HCT116 (cell line): ENCODE measurements around the gene PHF21B. TPM values are rescaled to one million over a fixed set of nuclear protein-coding genes. Genes with fewer than 3 reads are reported as not detected.

Experiments used
- ATAC-seq: fragments of 200-7000 bp; cut with Tn5 transposase; 2 replicates; pipeline ENCODE4 v1.9.1; 2020; ENCODE audit warnings: mild to moderate bottlenecking, moderate library complexity
- BruUV-seq: library from RNA; stranded (reverse); fragments of 400-500 nt; replicated peaks from 2 replicates; lab custom pipeline; 2021; lab: Mats Ljungman, UMichigan
- CTCF ChIA-PET: fragments of 300-600 bp; sonication (Branson Sonifier 250); formaldehyde crosslinking; loops from one replicate; lab custom pipeline; 2021; ENCODE audit warnings: antibody characterized with exemption; lab: Charles Lee
- POLR2A ChIA-PET: fragments of 300-600, 350-600 bp; sonication (Branson Sonifier 250); formaldehyde crosslinking; loops from one replicate; lab custom pipeline; 2021; ENCODE audit warnings: antibody characterized with exemption; lab: Charles Lee
- RAD21 ChIA-PET, 2 experiments: fragments of 300-600 bp; sonication (Branson Sonifier 250); formaldehyde crosslinking; loops; one replicate each; lab custom pipeline; 2023; ENCODE audit warnings: low total read pairs in 2 of 2; ENCODE audit not compliant: uncharacterized antibody in 2 of 2, unreplicated experiment in 2 of 2, low non-redundant PET in 1 of 2; lab: Charles Lee
- DNase-seq: peaks from one replicate; pipeline ENCODE4 v3.0.0-alpha.2; 2010; ENCODE audit warnings: low read depth, low spot score
- H2AFZ ChIP-seq: fragments of 200-600 bp; shearing (Covaris generic), sonication (generic); 2 replicates; pipeline ENCODE4 v1.6.1; 2017; ENCODE audit warnings: low read depth, mixed run types, mixed read lengths, antibody characterized with exemption, low read length; ENCODE audit not compliant: poor library complexity, severe bottlenecking
- H3K27ac ChIP-seq: 2 replicates; pipeline ENCODE4 v1.5.1; 2012; ENCODE audit warnings: low read depth, low read length
- H3K27me3 ChIP-seq: fragments of 200-600 bp; sonication (generic); 2 replicates; pipeline ENCODE4 v1.6.1; 2016; ENCODE audit warnings: mixed run types, low read length, mixed read lengths; ENCODE audit not compliant: insufficient read depth
- H3K36me3 ChIP-seq, 2 experiments: fragments of 200-500 bp in 1 of 2; fragments of 200-600 bp in 1 of 2; sonication (Bioruptor generic) in 1 of 2; sonication (generic) in 1 of 2; 2 replicates each; pipeline versions ENCODE4 v1.5.1 to v1.6.1; 2014 to 2016; ENCODE audit warnings: low read length in 2 of 2, inconsistent platforms in 1 of 2, mixed read lengths in 1 of 2, mixed run types in 1 of 2; ENCODE audit not compliant: insufficient read depth in 2 of 2, control insufficient read depth in 1 of 2
- H3K4me1 ChIP-seq, 2 experiments: fragments of 200-600 bp in 1 of 2; sonication (generic) in 1 of 2; 2 replicates each; pipeline versions ENCODE4 v1.5.1 to v1.6.1; 2012 to 2017; ENCODE audit warnings: low read length in 2 of 2, inconsistent platforms in 1 of 2, mild to moderate bottlenecking in 1 of 2, mixed read lengths in 1 of 2, mixed run types in 1 of 2, moderate library complexity in 1 of 2; ENCODE audit not compliant: insufficient read depth in 2 of 2, control insufficient read depth in 1 of 2
- H3K4me2 ChIP-seq: fragments of 200-600 bp; sonication (generic); 2 replicates; pipeline ENCODE4 v1.6.1; 2017; ENCODE audit warnings: mixed run types, low read length, mixed read lengths
- H3K4me3 ChIP-seq, 2 experiments: fragments of 200-600 bp in 1 of 2; sonication (generic) in 1 of 2; replicated peaks in 1 of 2; 2 replicates each; pipeline ENCODE4 v1.5.1; 2011 to 2016; ENCODE audit warnings: low read length in 2 of 2, control low read depth in 1 of 2, low read depth in 1 of 2, mild to moderate bottlenecking in 1 of 2, mixed read lengths in 1 of 2, mixed run types in 1 of 2
- H3K79me2 ChIP-seq: fragments of 200-600 bp; sonication (generic); 2 replicates; pipeline ENCODE4 v1.6.1; 2017; ENCODE audit warnings: mild to moderate bottlenecking, mixed run types, low read length, moderate library complexity, mixed read lengths; ENCODE audit not compliant: insufficient read depth
- H3K9ac ChIP-seq: fragments of 200-600 bp; sonication (generic); 2 replicates; pipeline ENCODE4 v1.6.1; 2016; ENCODE audit warnings: low read length, mixed read lengths
- H3K9me2 ChIP-seq: fragments of 200-600 bp; sonication (generic), shearing (Covaris generic); 2 replicates; pipeline ENCODE4 v1.6.1; 2017; ENCODE audit warnings: mixed run types, mild to moderate bottlenecking, moderate library complexity; ENCODE audit not compliant: insufficient read depth
- H3K9me3 ChIP-seq, 2 experiments: fragments of 200-500 bp in 1 of 2; fragments of 200-600 bp in 1 of 2; sonication (Bioruptor generic) in 1 of 2; sonication (generic) in 1 of 2; 2 replicates each; pipeline ENCODE4 v1.6.1; 2014 to 2017; ENCODE audit warnings: low read length in 2 of 2, mixed read lengths in 2 of 2, inconsistent platforms in 1 of 2, low read depth in 1 of 2, mild to moderate bottlenecking in 1 of 2, mixed run types in 1 of 2, moderate library complexity in 1 of 2; ENCODE audit not compliant: control insufficient read depth in 1 of 2, insufficient read depth in 1 of 2
- H4K20me1 ChIP-seq: fragments of 200-600 bp; sonication (generic), shearing (Covaris generic); 2 replicates; pipeline ENCODE4 v1.6.1; 2017; ENCODE audit warnings: mixed run types, mild to moderate bottlenecking, moderate library complexity; ENCODE audit not compliant: insufficient read depth
- ATF3 ChIP-seq: IDR thresholded peaks from 2 replicates; pipeline ENCODE4 v1.6.1; 2012
- CTCF ChIP-seq, 3 experiments: fragments of 200-600 bp in 1 of 3; sonication (generic) in 1 of 3; IDR thresholded peaks in 2 of 3; conservative IDR thresholded peaks in 1 of 3; 2 replicates each; pipeline ENCODE4 v1.5.1; 2012 to 2017; ENCODE audit warnings: low read depth in 2 of 3, low read length in 2 of 3, antibody characterized with exemption in 1 of 3, borderline replicate concordance in 1 of 3, control low read depth in 1 of 3, mild to moderate bottlenecking in 1 of 3, mixed read lengths in 1 of 3, mixed run types in 1 of 3, moderate library complexity in 1 of 3; ENCODE audit not compliant: insufficient read depth in 1 of 3
- EZH2phosphoT487 ChIP-seq: fragments of 200-600 bp; IDR thresholded peaks from 2 replicates; pipeline ENCODE4 v1.6.1; 2018; ENCODE audit warnings: antibody characterized with exemption, borderline replicate concordance
- FOSL1 ChIP-seq: IDR thresholded peaks from 2 replicates; pipeline ENCODE4 v1.6.1; 2012; ENCODE audit warnings: low read depth
- JUND ChIP-seq: IDR thresholded peaks from 2 replicates; pipeline ENCODE4 v1.6.1; 2012
- MAX ChIP-seq: IDR thresholded peaks from 2 replicates; pipeline ENCODE4 v1.6.1; 2012
- POLR2A ChIP-seq: IDR thresholded peaks from 2 replicates; pipeline ENCODE4 v1.7.0; 2011; ENCODE audit warnings: borderline replicate concordance; ENCODE audit not compliant: insufficient read depth, insufficient read length; ENCODE audit errors: extremely low read depth
- SIN3A ChIP-seq: IDR thresholded peaks from 2 replicates; pipeline ENCODE4 v1.6.1; 2012; ENCODE audit warnings: low read depth
- SP1 ChIP-seq: IDR thresholded peaks from 2 replicates; pipeline ENCODE4 v1.6.1; 2012; ENCODE audit warnings: low read depth
- intact Hi-C: fragments of 100-400 bp; cut with micrococcal nuclease; formaldehyde crosslinking; loops from 2 replicates; pipeline ENCODE4 v1.10.0; 2022
- total RNA-seq: library from RNA; stranded (reverse); gene quantifications from one replicate; pipeline ENCODE4 v1.2.1, GENCODE V29; 2021; ENCODE audit not compliant: unreplicated experiment

Gene PHF21B
- total RNA-seq, 1 experiment from 2014 or later, result not detected

- no peak for ATAC-seq
- no peaks in the 10 kb centered on the region for H3K9me2 ChIP-seq
- H3K4me3 ChIP-seq, result no peak overlapping the region
- H3K9ac ChIP-seq, result no peak overlapping the region
- no peaks in the 10 kb centered on the region for H3K36me3 ChIP-seq
- no peaks in the 10 kb centered on the region for H3K4me1 ChIP-seq
- BruUV-seq, result no TSS peak
- ChIA-PET CTCF (no interaction called here), POLR2A (no interaction called here), RAD21 (interaction anchor here in 1 of 2 experiments (0.8 kb wide), 1 partner anchor 16 kb away, joined by 3 read pairs; no protein-coding TSS in a partner anchor)
- TF ChIP-seq POLR2A (no peak), FOSL1 (no peak), SIN3A (no peak), EZH2phosphoT487 (no peak), JUND (no peak), MAX (no peak), ATF3 (no peak)
- intact Hi-C loops, result no loop called here
- H4K20me1 ChIP-seq, result no peaks in the 10 kb centered on the region
- H3K79me2 ChIP-seq, result no peaks in the 10 kb centered on the region
- H2AFZ ChIP-seq, result no peak overlapping the region
- H3K4me2 ChIP-seq, result no peak overlapping the region
- H3K27me3 ChIP-seq, result no peaks in the 10 kb centered on the region
- H3K9me3 ChIP-seq, result no peaks in the 10 kb centered on the region
- DNase-seq, result no peak
- H3K27ac ChIP-seq, result no peak overlapping the region
Measured at GRCh38 chr22:44914026-44914721, 95.6 kb downstream of the PHF21B start.

GRCh38 chr22:44913198-44913983 is 96.4 kb downstream of the PHF21B start:
- Histone ChIP-seq H4K20me1 (no peaks in the 10 kb centered on the region), H3K36me3 (no peaks in the 10 kb centered on the region), H3K27me3 (no peaks in the 10 kb centered on the region), H3K9me2 (no peaks in the 10 kb centered on the region), H3K4me1 (no peaks in the 10 kb centered on the region), H3K27ac (no peak overlapping the region), H3K4me2 (no peak overlapping the region)
- POLR2A ChIA-PET, result no interaction called here
- DNase-seq, result no peak
- intact Hi-C loops, result no loop called here
- TF ChIP-seq SP1 (no peak), CTCF (IDR thresholded peaks at IDR 0.05 in 2 of 3, conservative IDR thresholded peaks at IDR 0.05 in 1 of 3; ENCODE audit: borderline replicate concordance in 1 of 3, insufficient read depth in 1 of 3, low read depth in 2 of 3, low read length in 2 of 3) (peak in 2 of 3 experiments; percentile 24 to 31; a peak in 3 of 6 replicates)
- TF ChIP-seq, all 23 proteins: peak for 1
- H2AFZ ChIP-seq, result no peak overlapping the region
- ChIA-PET RAD21 (interaction anchor here in 1 of 2 experiments (0.8 kb wide), 1 partner anchor 15 kb away, joined by 3 read pairs; no protein-coding TSS in a partner anchor), CTCF (interaction anchor here (0.6 kb wide), 1 partner anchor 186 kb away, joined by 7 read pairs; no protein-coding TSS in a partner anchor)
- no peaks in the 10 kb centered on the region for H3K9me3 ChIP-seq
- no peaks in the 10 kb centered on the region for H3K79me2 ChIP-seq
- no peak overlapping the region for H3K9ac ChIP-seq
- H3K4me3 ChIP-seq, result no peak overlapping the region
- no TSS peak for BruUV-seq
- peak; percentile 53; the same call in 1 of the 2 replicates for ATAC-seq
